ENCODE results near the gene SPINK9. TPM values are rescaled to one million over a fixed set of nuclear protein-coding genes. Genes with fewer than 3 reads are reported as not detected.

The SPINK9 gene
- total RNA-seq, 2 donors from 2014 or later, result not detected

- TF ChIP-seq CTCF (conservative IDR thresholded peaks at IDR 0.05), result no peak
- Histone ChIP-seq H3K4me3 (ENCODE audit: low read length) (no peak overlapping the region), H3K4me1 (ENCODE audit: control insufficient read depth, insufficient read depth, low read length) (no peaks in the 10 kb centered on the region), H3K9me3 (ENCODE audit: control insufficient read depth, low read length) (no peaks in the 10 kb centered on the region), H3K27ac (ENCODE audit: low read depth, low read length) (no peak overlapping the region), H3K9ac (ENCODE audit: extremely low read depth, low read length, poor library complexity, severe bottlenecking) (no peak overlapping the region), H3K27me3 (ENCODE audit: control insufficient read depth, insufficient read depth, low read length, poor library complexity, severe bottlenecking) (no peaks in the 10 kb centered on the region), H3K36me3 (ENCODE audit: control insufficient read depth, insufficient read depth, low read length) (no peaks in the 10 kb centered on the region)
- Mint-ChIP-seq H3K36me3 (ENCODE audit: low read depth) (no peaks in the 10 kb centered on the region), H3K4me1 (no peaks in the 10 kb centered on the region), H3K9me3 (no peaks in the 10 kb centered on the region), H3K27ac (no peak overlapping the region), H3K4me3 (no peak overlapping the region), H3K27me3 (ENCODE audit: insufficient read depth) (peaks cover 3% of the 10 kb centered on the region)
- 85% methylated on average over 7 of the region's 7 CpGs; no CpG with 5 or more reads in 1 of the 2 experiments for WGBS, 2 experiments (ENCODE audit: insufficient coverage in 1 of 2, insufficient read length in 1 of 2)
- DNase-seq, result no peak
Measured at GRCh38 chr5:148343603-148344487, 8.5 kb downstream of the SPINK9 start.

- no peaks in the 10 kb centered on the region for H3K36me3 Mint-ChIP-seq (ENCODE audit: low read depth)
- no peaks in the 10 kb centered on the region for H3K4me1 Mint-ChIP-seq
- peaks cover 6% of the 10 kb centered on the region for H3K9me3 ChIP-seq (ENCODE audit: control insufficient read depth, low read length)
- TF ChIP-seq CTCF (conservative IDR thresholded peaks at IDR 0.05), result no peak
- H3K27me3 ChIP-seq (ENCODE audit: control insufficient read depth, insufficient read depth, low read length, poor library complexity, severe bottlenecking), result no peaks in the 10 kb centered on the region
- peaks cover 3% of the 10 kb centered on the region for H3K9me3 Mint-ChIP-seq
- 80 to 89% methylated on average over 1 of the region's 1 CpG for WGBS, 2 experiments (ENCODE audit: insufficient coverage in 1 of 2, insufficient read length in 1 of 2)
- no peak overlapping the region for H3K27ac Mint-ChIP-seq
- no peaks in the 10 kb centered on the region for H3K4me1 ChIP-seq (ENCODE audit: control insufficient read depth, insufficient read depth, low read length)
- H3K4me3 ChIP-seq (ENCODE audit: low read length), result no peak overlapping the region
- H3K27ac ChIP-seq (ENCODE audit: low read depth, low read length), result no peak overlapping the region
- no peak overlapping the region for H3K9ac ChIP-seq (ENCODE audit: extremely low read depth, low read length, poor library complexity, severe bottlenecking)
- H3K36me3 ChIP-seq (ENCODE audit: control insufficient read depth, insufficient read depth, low read length), result no peaks in the 10 kb centered on the region
- peaks cover 3% of the 10 kb centered on the region for H3K27me3 Mint-ChIP-seq (ENCODE audit: insufficient read depth)
- H3K4me3 Mint-ChIP-seq, result no peak overlapping the region
- no peak for DNase-seq
Measured at GRCh38 chr5:148347706-148348105, 12.3 kb downstream of the SPINK9 start.

- H3K27ac ChIP-seq (ENCODE audit: low read depth, low read length), result no peak overlapping the region
- H3K4me1 ChIP-seq (ENCODE audit: control insufficient read depth, insufficient read depth, low read length), result no peaks in the 10 kb centered on the region
- no peak overlapping the region for H3K4me3 Mint-ChIP-seq
- H3K36me3 Mint-ChIP-seq (ENCODE audit: low read depth), result no peaks in the 10 kb centered on the region
- no peaks in the 10 kb centered on the region for H3K36me3 ChIP-seq (ENCODE audit: control insufficient read depth, insufficient read depth, low read length)
- 90% methylated on average over 1 of the region's 1 CpG; no CpG with 5 or more reads in 1 of the 2 experiments for WGBS, 2 experiments (ENCODE audit: insufficient coverage in 1 of 2, insufficient read length in 1 of 2)
- peaks cover 3% of the 10 kb centered on the region for H3K9me3 Mint-ChIP-seq
- no peaks in the 10 kb centered on the region for H3K27me3 Mint-ChIP-seq (ENCODE audit: insufficient read depth)
- DNase-seq, result no peak
- H3K9me3 ChIP-seq (ENCODE audit: control insufficient read depth, low read length), result peaks cover 6% of the 10 kb centered on the region
- H3K27ac Mint-ChIP-seq, result no peak overlapping the region
- TF ChIP-seq CTCF (conservative IDR thresholded peaks at IDR 0.05), result no peak
- H3K4me3 ChIP-seq (ENCODE audit: low read length), result no peak overlapping the region
- H3K27me3 ChIP-seq (ENCODE audit: control insufficient read depth, insufficient read depth, low read length, poor library complexity, severe bottlenecking), result no peaks in the 10 kb centered on the region
- no peaks in the 10 kb centered on the region for H3K4me1 Mint-ChIP-seq
- H3K9ac ChIP-seq (ENCODE audit: extremely low read depth, low read length, poor library complexity, severe bottlenecking), result no peak overlapping the region
Measured at GRCh38 chr5:148352696-148353095, 17.3 kb downstream of the SPINK9 start.

Data from endodermal cell (in vitro differentiated cells).